T follicular helper cell (primary cell): ENCODE measurements around the gene TDRD7.

Experiments
- DNase-seq: peaks from one replicate; pipeline ENCODE4 v3.0.0-alpha.2; 2020; ENCODE audit warnings: low read depth

TDRD7 gene

GRCh38 chr9:97527626-97528528 lies 116.0 kb downstream of the TDRD7 start:
- no peak for DNase-seq

GRCh38 chr9:97528529-97529230 lies 116.8 kb downstream of the TDRD7 start:
- DNase-seq = no peak

DNA sequence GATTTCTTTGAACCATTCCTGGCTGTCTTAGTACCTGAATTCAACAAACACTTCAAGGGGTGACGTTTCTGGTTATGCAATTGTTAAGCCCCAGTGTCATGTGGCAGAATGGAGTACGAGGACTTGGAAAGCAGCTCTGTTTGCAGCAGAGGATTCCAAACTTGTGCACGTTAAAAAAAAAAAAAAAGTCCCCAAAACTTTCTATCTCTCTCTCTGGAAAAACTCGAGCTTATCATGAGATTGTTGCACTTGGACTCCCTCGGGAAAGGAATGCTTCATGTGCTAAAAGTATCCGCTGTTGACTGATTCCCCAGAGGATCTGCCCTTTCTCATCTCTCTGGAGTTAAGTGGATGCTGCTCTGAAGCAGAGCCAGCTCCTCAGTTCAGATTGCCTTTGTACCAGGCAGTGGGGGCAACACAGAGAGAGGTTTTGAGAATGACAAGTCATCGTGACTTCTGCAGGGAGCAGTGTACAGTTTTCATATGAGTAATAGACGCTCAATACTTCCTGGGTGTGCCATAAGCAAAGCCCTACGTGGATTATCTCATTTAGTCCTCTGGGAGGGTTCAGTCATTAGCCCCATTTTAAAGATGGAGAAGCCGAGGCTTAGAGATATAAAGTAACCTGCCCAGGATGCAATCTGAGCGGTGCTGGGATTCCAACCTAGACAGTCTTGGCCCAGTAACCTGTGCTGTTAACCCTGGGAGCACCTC lies 117.6 kb downstream of the TDRD7 start:
- DNase-seq = no peak

DNA sequence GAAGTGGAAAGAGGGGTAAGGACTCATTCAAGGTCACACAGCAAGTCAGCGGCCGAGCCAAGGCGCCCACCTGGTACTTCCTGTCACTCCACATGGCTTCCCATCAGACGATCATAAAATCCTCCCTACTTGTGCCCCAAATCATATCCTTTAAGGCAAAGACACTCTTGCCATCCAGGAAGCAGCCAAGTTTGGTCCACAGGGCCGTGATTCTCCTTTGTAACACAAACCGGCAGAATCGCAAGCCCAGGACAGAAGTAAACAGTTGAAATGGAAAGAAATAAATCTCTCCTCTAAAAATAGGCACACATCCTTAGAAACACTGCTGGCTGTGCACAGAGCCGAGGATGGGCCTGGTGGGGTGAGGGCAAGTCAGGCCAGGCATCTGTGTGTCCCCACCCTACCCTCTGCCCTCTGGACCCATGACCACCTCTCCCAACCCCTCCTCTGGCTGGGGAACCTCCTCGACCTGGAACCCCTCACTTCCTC lies 120.0 kb downstream of the TDRD7 start:
- no peak for DNase-seq

DNA sequence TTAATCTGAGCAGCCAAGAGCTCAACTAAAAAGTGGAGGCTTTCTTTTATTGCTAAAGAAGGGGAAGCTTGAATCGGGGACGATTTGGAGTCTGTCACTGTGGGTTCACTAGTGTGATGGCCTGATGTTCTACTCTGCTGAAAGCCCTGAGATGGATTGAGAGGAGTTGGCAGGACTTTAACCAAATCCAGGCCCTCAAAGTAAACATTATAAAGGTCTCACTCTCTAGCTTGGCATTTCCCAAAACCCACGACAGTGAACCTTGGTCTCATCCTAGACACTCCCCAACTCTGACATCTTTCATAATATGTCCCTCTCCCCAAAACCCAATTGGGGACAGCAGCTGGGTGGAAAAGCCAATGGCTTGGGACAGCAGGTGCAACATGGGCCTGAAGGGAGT lies 122.3 kb downstream of the TDRD7 start:
- DNase-seq = no peak

GRCh38 chr9:97534961-97535594 lies 123.2 kb downstream of the TDRD7 start:
- DNase-seq = no peak

- no peak for DNase-seq
Measured at GRCh38 chr9:97535771-97536170, 123.9 kb downstream of the TDRD7 start.

DNA sequence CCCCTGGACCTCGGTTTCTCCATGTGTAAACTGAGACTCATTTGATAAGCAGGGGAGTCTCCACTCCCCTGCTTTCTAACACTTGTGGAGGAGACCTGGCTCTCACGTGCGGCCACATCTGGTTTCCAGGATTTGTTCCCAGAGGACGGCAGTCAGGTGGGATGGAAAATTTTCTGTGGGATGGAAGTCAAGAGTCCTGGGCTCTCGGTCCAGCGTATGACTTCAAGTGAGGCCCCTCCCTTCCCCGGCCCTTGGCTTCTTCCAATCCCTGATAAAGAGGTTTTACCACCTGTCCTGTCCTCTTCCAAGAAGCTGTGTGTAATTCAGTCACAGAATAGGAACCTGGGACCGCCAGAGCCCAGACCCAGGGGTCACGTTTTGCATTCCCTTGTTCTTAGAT lies 124.6 kb downstream of the TDRD7 start:
- no peak for DNase-seq

GRCh38 chr9:97543561-97543960 lies 131.7 kb downstream of the TDRD7 start:
- no peak for DNase-seq

GRCh38 chr9:97545486-97545885 lies 133.6 kb downstream of the TDRD7 start:
- DNase-seq = no peak
